Panc1 (cell line): Measurements from ENCODE around the gene CD300E.

Experiments used
- CTCF ChIP-seq: fragments of 450-650 bp; IDR thresholded peaks from 2 replicates; pipeline ENCODE4 v1.5.1; 2017; ENCODE audit warnings: mild to moderate bottlenecking
- POLR2AphosphoS5 ChIP-seq: IDR thresholded peaks from 2 replicates; pipeline ENCODE4 v1.6.1; 2012; ENCODE audit warnings: mild to moderate bottlenecking, low read depth, low read length, moderate library complexity
- SIN3A ChIP-seq: IDR thresholded peaks from 2 replicates; pipeline ENCODE4 v1.6.1; 2012; ENCODE audit warnings: low read depth, mild to moderate bottlenecking, low read length, moderate library complexity, borderline replicate concordance; ENCODE audit not compliant: insufficient read depth
- TCF7L2 ChIP-seq: IDR thresholded peaks from 2 replicates; pipeline ENCODE4 v1.6.1; 2011; ENCODE audit warnings: mild to moderate bottlenecking, low read depth, low read length, inconsistent platforms
- TF ChIP-seq, protein P1 (sequence below), 2 experiments: IDR thresholded peaks; 2 replicates each; pipeline ENCODE4 v1.6.1; 2011 to 2012; ENCODE audit warnings: low read depth in 2 of 2, control low read depth in 1 of 2, low read length in 1 of 2, mild to moderate bottlenecking in 1 of 2, moderate library complexity in 1 of 2; ENCODE audit not compliant: insufficient read depth in 1 of 2

DNA sequence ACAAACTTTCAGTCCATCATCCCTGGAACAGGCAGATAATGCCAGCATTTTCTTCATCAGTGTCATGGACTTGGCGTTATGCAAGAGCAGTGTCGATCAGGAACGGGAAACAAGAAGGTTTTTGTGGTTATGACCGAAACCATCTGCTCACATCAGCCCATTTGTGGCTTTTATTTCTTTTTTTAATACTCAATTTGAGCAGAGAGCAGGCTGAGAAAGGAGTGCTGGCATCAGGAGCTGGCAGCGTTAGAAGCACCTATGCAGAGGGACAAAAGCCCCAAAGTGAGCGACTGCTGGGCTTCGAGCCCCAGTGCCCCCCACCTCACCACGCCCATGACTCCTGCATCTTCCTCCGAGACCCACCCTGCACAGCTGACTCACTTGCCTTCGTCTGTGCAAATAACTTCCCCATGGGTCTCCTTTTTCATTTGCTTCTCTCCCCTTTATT is 16.2 kb upstream of the CD300E start:
- TF ChIP-seq POLR2AphosphoS5: no peak
- no peak for TF ChIP-seq CTCF
- TF ChIP-seq TCF7L2: no peak
- TF ChIP-seq, protein P1, sequence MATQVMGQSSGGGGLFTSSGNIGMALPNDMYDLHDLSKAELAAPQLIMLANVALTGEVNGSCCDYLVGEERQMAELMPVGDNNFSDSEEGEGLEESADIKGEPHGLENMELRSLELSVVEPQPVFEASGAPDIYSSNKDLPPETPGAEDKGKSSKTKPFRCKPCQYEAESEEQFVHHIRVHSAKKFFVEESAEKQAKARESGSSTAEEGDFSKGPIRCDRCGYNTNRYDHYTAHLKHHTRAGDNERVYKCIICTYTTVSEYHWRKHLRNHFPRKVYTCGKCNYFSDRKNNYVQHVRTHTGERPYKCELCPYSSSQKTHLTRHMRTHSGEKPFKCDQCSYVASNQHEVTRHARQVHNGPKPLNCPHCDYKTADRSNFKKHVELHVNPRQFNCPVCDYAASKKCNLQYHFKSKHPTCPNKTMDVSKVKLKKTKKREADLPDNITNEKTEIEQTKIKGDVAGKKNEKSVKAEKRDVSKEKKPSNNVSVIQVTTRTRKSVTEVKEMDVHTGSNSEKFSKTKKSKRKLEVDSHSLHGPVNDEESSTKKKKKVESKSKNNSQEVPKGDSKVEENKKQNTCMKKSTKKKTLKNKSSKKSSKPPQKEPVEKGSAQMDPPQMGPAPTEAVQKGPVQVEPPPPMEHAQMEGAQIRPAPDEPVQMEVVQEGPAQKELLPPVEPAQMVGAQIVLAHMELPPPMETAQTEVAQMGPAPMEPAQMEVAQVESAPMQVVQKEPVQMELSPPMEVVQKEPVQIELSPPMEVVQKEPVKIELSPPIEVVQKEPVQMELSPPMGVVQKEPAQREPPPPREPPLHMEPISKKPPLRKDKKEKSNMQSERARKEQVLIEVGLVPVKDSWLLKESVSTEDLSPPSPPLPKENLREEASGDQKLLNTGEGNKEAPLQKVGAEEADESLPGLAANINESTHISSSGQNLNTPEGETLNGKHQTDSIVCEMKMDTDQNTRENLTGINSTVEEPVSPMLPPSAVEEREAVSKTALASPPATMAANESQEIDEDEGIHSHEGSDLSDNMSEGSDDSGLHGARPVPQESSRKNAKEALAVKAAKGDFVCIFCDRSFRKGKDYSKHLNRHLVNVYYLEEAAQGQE (IDR thresholded peaks at IDR 0.05; ENCODE audit: insufficient read depth in 1 of 2, low read depth in 2 of 2, low read length in 1 of 2): no peak
- no peak for TF ChIP-seq SIN3A
